ENCODE results near the gene CDH13. TPM values are rescaled to one million over a fixed set of nuclear protein-coding genes. Genes with fewer than 3 reads are reported as not detected.

CDH13 gene
- total RNA-seq, 1 donor, result 102 TPM

- H4K20me1 ChIP-seq (ENCODE audit: insufficient read depth, low read length), result no peaks in the 10 kb centered on the region
- H3K4me3 ChIP-seq (ENCODE audit: insufficient read depth, low read length), result peak overlapping the region; percentile 73
- H3K4me2 ChIP-seq (ENCODE audit: insufficient read depth, low read length), result peak overlapping the region; percentile 81
- H3K36me3 ChIP-seq (ENCODE audit: insufficient read depth, low read length), result no peaks in the 10 kb centered on the region
- no peaks in the 10 kb centered on the region for H3K27me3 ChIP-seq (ENCODE audit: insufficient read depth, low read length)
- no peak for TF ChIP-seq CTCF (IDR thresholded peaks at IDR 0.05; ENCODE audit: extremely low read depth, low read depth, low read length)
- H3K27ac ChIP-seq (ENCODE audit: low read depth, low read length), result peak overlapping the region; percentile 65
- DNase-seq (ENCODE audit: insufficient read length, low spot score, missing footprints), result peak; percentile 88
- H2AFZ ChIP-seq (ENCODE audit: low read length), result peak overlapping the region; percentile 84
- peaks cover 7% of the 10 kb centered on the region for H3K4me1 ChIP-seq (ENCODE audit: insufficient read depth, low read length)
- H3K9me3 ChIP-seq (ENCODE audit: low read depth, low read length), result no peaks in the 10 kb centered on the region
- no peaks in the 10 kb centered on the region for H3K79me2 ChIP-seq (ENCODE audit: insufficient read depth, low read length)
These were observed 510.6 kb downstream of the CDH13 start for GRCh38 chr16:83137326-83137781.

DNA sequence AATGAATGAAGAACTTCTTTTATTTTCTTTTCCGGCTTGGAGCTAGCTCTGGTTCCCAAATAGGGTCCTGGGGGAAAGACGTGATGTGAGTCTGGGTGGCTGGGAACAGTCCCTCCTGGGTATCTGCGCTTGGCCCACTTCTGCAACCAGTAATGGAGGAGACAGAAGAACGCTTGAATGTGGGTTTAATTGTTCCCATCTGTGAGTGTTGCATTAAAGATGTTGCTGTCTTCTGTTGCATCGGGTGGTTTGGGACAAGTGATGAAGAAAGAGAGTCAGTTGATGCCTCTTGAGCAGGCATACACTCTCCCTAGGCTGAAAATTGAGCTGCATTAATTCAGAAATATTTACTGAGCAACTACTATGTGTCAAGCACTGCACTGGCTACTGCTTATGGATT lies 511.1 kb downstream of the CDH13 start:
- Histone ChIP-seq H3K4me2 (ENCODE audit: insufficient read depth, low read length) (peak overlapping the region; percentile 81), H3K4me3 (ENCODE audit: insufficient read depth, low read length) (peak overlapping the region; percentile 73), H3K27me3 (ENCODE audit: insufficient read depth, low read length) (no peaks in the 10 kb centered on the region), H3K27ac (ENCODE audit: low read depth, low read length) (peak overlapping the region; percentile 65), H3K9me3 (ENCODE audit: low read depth, low read length) (no peaks in the 10 kb centered on the region), H3K4me1 (ENCODE audit: insufficient read depth, low read length) (peaks cover 7% of the 10 kb centered on the region), H4K20me1 (ENCODE audit: insufficient read depth, low read length) (no peaks in the 10 kb centered on the region), H3K79me2 (ENCODE audit: insufficient read depth, low read length) (no peaks in the 10 kb centered on the region), H2AFZ (ENCODE audit: low read length) (peak overlapping the region; percentile 84), H3K36me3 (ENCODE audit: insufficient read depth, low read length) (no peaks in the 10 kb centered on the region)
- no peak for DNase-seq (ENCODE audit: insufficient read length, low spot score, missing footprints)
- TF ChIP-seq CTCF (IDR thresholded peaks at IDR 0.05; ENCODE audit: extremely low read depth, low read depth, low read length), result no peak

DNA sequence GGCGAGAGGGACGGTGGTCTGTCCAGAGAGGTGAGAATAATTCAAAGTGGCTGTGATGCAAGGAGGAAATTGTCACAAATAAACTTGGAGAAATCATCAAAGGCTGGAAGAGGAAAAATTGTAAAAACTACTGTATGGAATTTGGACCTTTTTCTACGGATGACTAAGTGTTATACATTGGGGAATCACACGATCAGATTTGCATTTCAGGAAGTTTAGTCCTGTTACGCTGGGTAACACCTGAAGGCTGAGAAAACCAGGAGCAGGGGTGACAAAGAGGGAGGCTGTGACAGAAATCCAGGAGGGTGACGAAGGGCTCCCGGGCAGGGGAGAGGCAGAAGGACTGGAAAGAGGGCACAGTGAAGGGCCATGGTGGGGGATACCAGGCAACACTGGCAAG lies 511.7 kb downstream of the CDH13 start:
- TF ChIP-seq CTCF (IDR thresholded peaks at IDR 0.05; ENCODE audit: extremely low read depth, low read depth, low read length), result no peak
- Histone ChIP-seq H3K4me2 (ENCODE audit: insufficient read depth, low read length) (no peak overlapping the region), H3K9me3 (ENCODE audit: low read depth, low read length) (no peaks in the 10 kb centered on the region), H3K4me3 (ENCODE audit: insufficient read depth, low read length) (no peak overlapping the region), H3K4me1 (ENCODE audit: insufficient read depth, low read length) (peaks cover 7% of the 10 kb centered on the region), H3K36me3 (ENCODE audit: insufficient read depth, low read length) (no peaks in the 10 kb centered on the region), H2AFZ (ENCODE audit: low read length) (no peak overlapping the region), H3K79me2 (ENCODE audit: insufficient read depth, low read length) (no peaks in the 10 kb centered on the region), H4K20me1 (ENCODE audit: insufficient read depth, low read length) (no peaks in the 10 kb centered on the region), H3K27me3 (ENCODE audit: insufficient read depth, low read length) (no peaks in the 10 kb centered on the region), H3K27ac (ENCODE audit: low read depth, low read length) (no peak overlapping the region)
- no peak for DNase-seq (ENCODE audit: insufficient read length, low spot score, missing footprints)

DNA sequence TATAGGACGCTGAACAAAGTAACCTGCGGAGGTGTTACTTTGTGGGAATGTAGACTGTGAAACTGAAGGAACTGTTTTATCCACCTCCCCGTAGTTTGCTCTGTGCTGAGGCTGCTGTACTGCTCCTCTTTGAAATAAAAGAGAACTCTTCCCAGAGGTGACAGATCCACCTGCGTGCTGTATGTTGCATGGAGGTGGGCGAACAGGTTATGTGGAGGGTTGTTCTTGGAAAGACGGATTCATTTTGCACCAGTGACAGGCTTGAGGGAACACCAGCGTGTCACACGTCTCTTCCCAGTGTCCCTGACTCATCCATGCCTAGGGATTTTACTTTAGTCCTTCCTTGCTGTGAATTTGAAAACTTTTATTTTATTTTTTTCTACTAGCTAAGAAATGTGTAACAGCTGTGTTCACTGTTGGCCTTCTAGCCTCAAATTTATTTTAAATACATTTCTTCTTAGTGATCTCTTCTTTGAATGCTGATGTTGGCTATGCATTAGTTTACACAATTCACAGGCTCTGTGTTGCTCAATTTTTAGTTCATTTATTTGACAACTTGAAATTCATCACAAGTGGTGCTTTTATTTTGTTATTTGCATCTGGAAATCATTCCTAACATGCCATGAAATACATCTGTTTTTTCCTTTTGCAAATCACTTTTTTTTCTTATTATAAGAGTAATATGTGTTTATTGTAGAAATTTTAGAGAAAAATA lies 512.4 kb downstream of the CDH13 start:
- Histone ChIP-seq H3K27ac (ENCODE audit: low read depth, low read length) (no peak overlapping the region), H2AFZ (ENCODE audit: low read length) (no peak overlapping the region), H3K4me1 (ENCODE audit: insufficient read depth, low read length) (peaks cover 12% of the 10 kb centered on the region), H3K36me3 (ENCODE audit: insufficient read depth, low read length) (no peaks in the 10 kb centered on the region), H3K9me3 (ENCODE audit: low read depth, low read length) (no peaks in the 10 kb centered on the region), H3K4me3 (ENCODE audit: insufficient read depth, low read length) (no peak overlapping the region), H3K79me2 (ENCODE audit: insufficient read depth, low read length) (no peaks in the 10 kb centered on the region), H3K4me2 (ENCODE audit: insufficient read depth, low read length) (no peak overlapping the region), H4K20me1 (ENCODE audit: insufficient read depth, low read length) (no peaks in the 10 kb centered on the region), H3K27me3 (ENCODE audit: insufficient read depth, low read length) (no peaks in the 10 kb centered on the region)
- DNase-seq (ENCODE audit: insufficient read length, low spot score, missing footprints), result no peak
- TF ChIP-seq CTCF (IDR thresholded peaks at IDR 0.05; ENCODE audit: extremely low read depth, low read depth, low read length), result no peak
